Naive thymus-derived CD4-positive, alpha-beta T cell (primary cell): Measurements from ENCODE around the gene CLEC12A. TPM values are rescaled to one million over a fixed set of nuclear protein-coding genes. Genes with fewer than 3 reads are reported as not detected.

Experiments
- ATAC-seq: fragments of 150-1000 bp; cut with Tn5 transposase; 2 replicates; pipeline ENCODE4 v1.10.0; 2021; ENCODE audit warnings: mild to moderate bottlenecking, moderate library complexity
- CTCF ChIA-PET: fragments of 350-600 bp; sonication (Branson Sonifier 250); formaldehyde crosslinking; loops from one replicate; lab custom pipeline; 2021; ENCODE audit warnings: antibody characterized with exemption; lab: Charles Lee
- POLR2A ChIA-PET: fragments of 350-600 bp; sonication (Branson Sonifier 250); formaldehyde crosslinking; loops from one replicate; lab custom pipeline; 2021; ENCODE audit warnings: antibody characterized with exemption, inconsistent platforms; lab: Charles Lee
- DNase-seq, 9 donors: peaks; one replicate each; pipeline versions ENCODE4 v3.0.0 to v3.0.0-alpha.2; 2020 to 2022; ENCODE audit warnings: mixed read lengths in 1 of 9
- H3K27ac ChIP-seq: one replicate; pipeline ENCODE4 v1.7.0; 2013; ENCODE audit warnings: mild to moderate bottlenecking, low read depth, low read length, moderate library complexity
- H3K27me3 ChIP-seq, 2 donors: one replicate each; pipeline ENCODE4 v1.7.0; 2013; ENCODE audit warnings: low read length in 2 of 2, mild to moderate bottlenecking in 2 of 2, moderate library complexity in 2 of 2; ENCODE audit not compliant: control insufficient read depth in 2 of 2, insufficient read depth in 2 of 2
- H3K36me3 ChIP-seq, 3 experiments: 1 replicate in 2 of 3; 2 replicates in 1 of 3; pipeline ENCODE4 v1.7.0; 2013; ENCODE audit warnings: low read length in 3 of 3, mild to moderate bottlenecking in 3 of 3, moderate library complexity in 1 of 3; ENCODE audit not compliant: insufficient read depth in 3 of 3, control insufficient read depth in 2 of 3
- H3K4me1 ChIP-seq, 2 donors: one replicate each; pipeline ENCODE4 v1.7.0; 2013; ENCODE audit warnings: low read length in 2 of 2, mild to moderate bottlenecking in 2 of 2, moderate library complexity in 1 of 2; ENCODE audit not compliant: control insufficient read depth in 2 of 2, insufficient read depth in 2 of 2
- H3K4me3 ChIP-seq: 2 replicates; pipeline ENCODE4 v1.7.0; 2013; ENCODE audit warnings: mild to moderate bottlenecking, low read length
- H3K9me3 ChIP-seq, 3 experiments: 1 replicate in 2 of 3; 2 replicates in 1 of 3; pipeline ENCODE4 v1.7.0; 2013; ENCODE audit warnings: low read length in 3 of 3; ENCODE audit not compliant: control insufficient read depth in 2 of 3
- H3K27ac Mint-ChIP-seq, 9 donors: one replicate each; pipeline ENCODE4 v1.8.0; 2020 to 2022; ENCODE audit warnings: mixed read lengths in 9 of 9, mild to moderate bottlenecking in 8 of 9, moderate library complexity in 5 of 9, inconsistent platforms in 2 of 9
- H3K27me3 Mint-ChIP-seq, 5 donors: one replicate each; pipeline ENCODE4 v1.8.0; 2021 to 2022; ENCODE audit warnings: mixed read lengths in 5 of 5, mild to moderate bottlenecking in 1 of 5
- H3K36me3 Mint-ChIP-seq, 5 donors: one replicate each; pipeline ENCODE4 v1.8.0; 2020 to 2022; ENCODE audit warnings: mixed read lengths in 5 of 5, mild to moderate bottlenecking in 3 of 5, inconsistent platforms in 1 of 5
- H3K4me1 Mint-ChIP-seq, 7 donors: one replicate each; pipeline ENCODE4 v1.8.0; 2020 to 2022; ENCODE audit warnings: mixed read lengths in 7 of 7, mild to moderate bottlenecking in 3 of 7, inconsistent platforms in 1 of 7
- H3K4me3 Mint-ChIP-seq, 10 donors: one replicate each; pipeline ENCODE4 v1.8.0; 2020 to 2022; ENCODE audit warnings: mild to moderate bottlenecking in 10 of 10, mixed read lengths in 10 of 10, moderate library complexity in 6 of 10, inconsistent platforms in 2 of 10
- H3K9me3 Mint-ChIP-seq, 11 donors: one replicate each; pipeline ENCODE4 v1.8.0; 2020 to 2022; ENCODE audit warnings: mixed read lengths in 11 of 11, mild to moderate bottlenecking in 4 of 11, inconsistent platforms in 1 of 11, moderate library complexity in 1 of 11
- intact Hi-C, 2 donors: fragments of 100-400 bp; cut with micrococcal nuclease; formaldehyde crosslinking; loops; one replicate each; pipeline ENCODE4 v1.15.1; 2023
- polyA plus RNA-seq, 2 donors: library from polyadenylated mRNA; unstranded; fragments of 300-500 nt; fragmentation: Illumina TruSeq; gene quantifications; one replicate each; pipeline ENCODE4 v1.2.3, GENCODE V29; 2021
- total RNA-seq, 6 experiments: library from RNA in 5 of 6; stranded (reverse) in 5 of 6; gene quantifications; 1 replicate in 5 of 6; 2 replicates in 1 of 6; pipeline ENCODE4 v1.2.3 and lab custom pipeline; 2021 to 2026

Gene CLEC12A
- total RNA-seq, result 10 to 100 TPM in 1 of 5 experiments, 1 to 10 TPM in 2, not detected in 2; 3.2 to 47.8 (median 4.2) TPM
- polyA plus RNA-seq, result under 1 TPM in 1 of 2 donors, not detected in 1; 0.31 TPM
- total RNA-seq (lab: John Stamatoyannopoulos, UW), result not detected

DNA sequence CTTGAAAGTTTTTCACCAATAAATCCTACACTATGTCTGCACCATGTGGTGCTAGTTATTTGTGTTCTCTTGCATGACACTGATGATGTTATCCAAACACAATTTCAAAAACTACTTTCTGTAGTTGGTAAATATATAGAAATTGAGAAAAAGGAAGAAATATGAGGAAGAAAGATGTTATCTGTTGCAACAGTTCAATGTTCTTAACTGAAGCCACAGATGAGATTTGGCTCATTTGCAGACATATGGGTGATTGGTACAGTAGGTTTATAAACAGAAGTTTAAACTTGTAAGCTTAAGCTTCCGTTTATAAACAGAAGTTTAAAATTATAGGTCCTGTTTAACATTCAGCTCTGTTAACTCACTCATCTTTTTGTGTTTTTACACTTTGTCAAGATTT, at the start of gene CLEC12A:
CLEC12A (plus strand) TSS at position 229 of the 400 bp plus-strand sequence. CDS start 188 bp downstream, outside the sequence.
- intact Hi-C loops, result no loop called here
- Histone ChIP-seq H3K27ac (no peak within 1 kb of the TSS), H3K36me3 (no peaks in the 10 kb centered on the region), H3K4me1 (no peaks in the 10 kb centered on the region), H3K4me3 (no peak within 1 kb of the TSS), H3K27me3 (no peaks in the 10 kb centered on the region), H3K9me3 (no peaks in the 10 kb centered on the region)
- peaks cover 0 to 7% (median 6%) of the 10 kb centered on the region in 5 donors for H3K36me3 Mint-ChIP-seq
- ATAC-seq (peak; percentile 53), DNase-seq (no peak)
- ChIA-PET POLR2A (no interaction called here), CTCF (no interaction called here)
- H3K27ac Mint-ChIP-seq, result peak within 1 kb of the TSS in 1 of 9 donors; percentile 14
- peaks cover 0 to 11% (median 5%) of the 10 kb centered on the region in 11 donors for H3K9me3 Mint-ChIP-seq
- peaks cover 0 to 4% (median 0%) of the 10 kb centered on the region in 7 donors for H3K4me1 Mint-ChIP-seq
- H3K4me3 Mint-ChIP-seq, result no peak within 1 kb of the TSS
- peaks cover 0 to 40% (median 0%) of the 10 kb centered on the region in 5 donors for H3K27me3 Mint-ChIP-seq

DNA sequence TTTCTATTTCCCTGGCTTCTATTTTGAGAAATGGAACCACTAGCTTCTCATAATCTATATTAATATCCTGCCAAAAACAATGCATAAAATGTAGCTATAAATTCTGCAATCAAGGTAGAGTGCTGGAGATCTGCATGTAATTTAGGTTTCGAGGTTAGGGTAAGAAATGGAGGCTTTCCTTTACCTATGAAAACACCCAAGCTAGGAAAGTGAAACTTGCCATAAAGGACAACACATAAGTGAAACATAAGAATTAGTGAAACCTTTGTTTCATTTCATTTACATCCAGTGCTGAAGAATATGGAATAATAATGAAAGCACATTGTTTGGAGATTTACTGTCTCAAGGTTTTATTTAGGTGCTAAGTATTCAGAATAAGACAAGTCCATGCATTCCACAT, 48.8 kb upstream of the CLEC12A start:
- POLR2A ChIA-PET, result interaction anchor here (0.7 to 1.9 kb wide), 4 partner anchors 16 to 122 kb away, joined by 3 to 5 read pairs (median 4); partner anchors contain the start of gene CLEC2B
- peak overlapping the region in 3 of 9 donors; percentile 6 to 68 (median 28) for H3K27ac Mint-ChIP-seq

DNA sequence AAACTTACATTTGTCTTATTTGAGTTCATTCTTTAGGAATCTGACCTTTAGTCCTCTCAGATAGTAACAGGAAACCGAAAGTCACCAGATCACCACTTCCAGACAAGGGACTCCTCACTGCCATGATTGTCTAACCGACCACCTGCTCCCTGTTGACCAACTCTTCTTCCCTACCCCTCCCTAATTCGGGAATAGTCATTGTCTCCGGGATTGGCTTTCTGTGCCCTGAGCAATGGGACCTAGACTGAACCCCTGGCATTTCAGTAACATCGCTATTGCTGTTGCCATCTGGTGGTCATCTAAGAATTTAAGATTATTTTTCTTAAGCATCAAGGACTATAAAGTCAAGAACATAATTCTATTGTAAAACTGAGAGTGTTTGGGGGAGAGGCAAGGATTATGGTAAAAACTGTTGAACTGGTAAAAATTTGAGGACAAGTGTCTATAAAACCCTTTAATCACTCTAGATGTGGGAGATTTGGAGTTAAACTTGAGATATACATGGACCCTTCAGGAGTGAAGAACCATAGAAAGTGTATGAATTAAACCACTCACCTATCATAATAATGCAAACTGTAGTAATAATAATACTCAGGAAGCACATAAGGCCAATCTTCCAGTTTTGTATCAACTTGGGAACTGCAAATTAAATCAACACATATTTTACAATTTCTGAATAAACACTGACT, 45.4 kb upstream of the CLEC12A start:
- Mint-ChIP-seq H3K4me3 (peak overlapping the region; percentile 30 to 85 (median 73)), H3K9me3 (peaks cover 0 to 3% (median 0%) of the 10 kb centered on the region in 11 donors), H3K27ac (peak overlapping the region in 6 of 9 donors; percentile 5 to 93 (median 44)), H3K4me1 (peaks cover 0 to 26% (median 18%) of the 10 kb centered on the region in 7 donors), H3K36me3 (peaks cover 0 to 5% (median 0%) of the 10 kb centered on the region in 5 donors), H3K27me3 (peaks cover 0 to 23% (median 0%) of the 10 kb centered on the region in 5 donors)
- Histone ChIP-seq H3K4me1 (peaks cover 0 to 6% of the 10 kb centered on the region in 2 donors), H3K36me3 (no peaks in the 10 kb centered on the region), H3K27ac (no peak overlapping the region), H3K27me3 (no peaks in the 10 kb centered on the region), H3K4me3 (no peak overlapping the region), H3K9me3 (no peaks in the 10 kb centered on the region)
- CTCF ChIA-PET, result interaction anchor here (0.6 to 5.8 kb wide), 11 partner anchors 25 to 183 kb away, joined by 3 to 57 read pairs (median 3); no protein-coding TSS in a partner anchor
- intact Hi-C loops, result loop anchor here (1.0 to 5.0 kb wide), 9 partner anchors 19 to 294 kb away; partner anchors contain the start of gene CLEC2B (in 2 of the 2)
- POLR2A ChIA-PET, result interaction anchor here (0.5 to 1.3 kb wide), 5 partner anchors 19 to 177 kb away, joined by 3 to 4 read pairs (median 4); no protein-coding TSS in a partner anchor
- ATAC-seq (peak; percentile 73), DNase-seq (peak in 8 of 9 donors; percentile 7 to 64 (median 50))

More for the DNA sequence above, 48.8 kb upstream of the CLEC12A start:
- Histone ChIP-seq H3K9me3 (no peaks in the 10 kb centered on the region), H3K36me3 (no peaks in the 10 kb centered on the region), H3K27ac (no peak overlapping the region), H3K4me3 (no peak overlapping the region), H3K4me1 (peaks cover 0 to 6% of the 10 kb centered on the region in 2 donors), H3K27me3 (no peaks in the 10 kb centered on the region)
- intact Hi-C loops, result no loop called here
- CTCF ChIA-PET, result interaction anchor here (0.9 to 1.4 kb wide), 7 partner anchors 17 to 180 kb away, joined by 3 to 5 read pairs (median 4); no protein-coding TSS in a partner anchor
- Mint-ChIP-seq H3K36me3 (peaks cover 0 to 9% (median 0%) of the 10 kb centered on the region in 5 donors), H3K27me3 (peaks cover 0 to 13% (median 0%) of the 10 kb centered on the region in 5 donors), H3K4me3 (peak overlapping the region in 2 of 10 donors; percentile 3 to 33), H3K9me3 (peaks cover 0 to 10% (median 0%) of the 10 kb centered on the region in 11 donors), H3K4me1 (peaks cover 0 to 21% (median 18%) of the 10 kb centered on the region in 7 donors)
- no peak for DNase-seq
- ATAC-seq, result no peak

DNA sequence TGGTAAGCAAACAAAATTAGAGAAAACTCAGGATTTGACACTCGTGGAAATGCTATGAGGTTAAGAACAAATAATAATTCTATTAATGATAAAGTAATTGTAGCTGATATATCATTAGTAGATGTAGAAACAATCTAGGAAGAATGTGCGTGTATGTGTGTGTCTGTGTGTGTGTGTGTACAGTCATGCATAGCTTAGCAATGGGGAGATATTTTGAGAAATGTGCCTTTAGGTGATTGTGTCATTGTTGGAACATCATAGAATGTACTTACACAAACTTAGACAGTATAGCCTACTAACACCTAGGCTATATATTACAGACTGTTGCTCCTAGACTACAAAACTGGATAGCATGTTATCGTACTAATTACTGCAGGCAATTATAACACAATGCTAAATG, 44.3 kb upstream of the CLEC12A start:
- no peak for ATAC-seq
- Mint-ChIP-seq H3K36me3 (peaks cover 0 to 4% (median 0%) of the 10 kb centered on the region in 5 donors), H3K4me3 (no peak overlapping the region), H3K27me3 (peaks cover 0 to 28% (median 0%) of the 10 kb centered on the region in 5 donors), H3K4me1 (peaks cover 0 to 23% (median 18%) of the 10 kb centered on the region in 7 donors), H3K27ac (no peak overlapping the region), H3K9me3 (peaks cover 0 to 3% (median 0%) of the 10 kb centered on the region in 11 donors)
- H3K4me3 ChIP-seq, result no peak overlapping the region
- H3K9me3 ChIP-seq, result no peaks in the 10 kb centered on the region
- peaks cover 0 to 6% of the 10 kb centered on the region in 2 donors for H3K4me1 ChIP-seq
- H3K27me3 ChIP-seq, result no peaks in the 10 kb centered on the region
- intact Hi-C loops, result loop anchor here (1.0 to 5.0 kb wide), 4 partner anchors 113 to 295 kb away; no protein-coding TSS in a partner anchor
- POLR2A ChIA-PET, result interaction anchor here (0.7 to 1.1 kb wide), 2 partner anchors 112 to 115 kb away, joined by 3 to 5 read pairs; no protein-coding TSS in a partner anchor
- no peak for DNase-seq
- no peaks in the 10 kb centered on the region for H3K36me3 ChIP-seq
- CTCF ChIA-PET, result interaction anchor here (1.0 to 5.8 kb wide), 4 partner anchors 21 to 177 kb away, joined by 3 to 57 read pairs (median 24); no protein-coding TSS in a partner anchor
- no peak overlapping the region for H3K27ac ChIP-seq

DNA sequence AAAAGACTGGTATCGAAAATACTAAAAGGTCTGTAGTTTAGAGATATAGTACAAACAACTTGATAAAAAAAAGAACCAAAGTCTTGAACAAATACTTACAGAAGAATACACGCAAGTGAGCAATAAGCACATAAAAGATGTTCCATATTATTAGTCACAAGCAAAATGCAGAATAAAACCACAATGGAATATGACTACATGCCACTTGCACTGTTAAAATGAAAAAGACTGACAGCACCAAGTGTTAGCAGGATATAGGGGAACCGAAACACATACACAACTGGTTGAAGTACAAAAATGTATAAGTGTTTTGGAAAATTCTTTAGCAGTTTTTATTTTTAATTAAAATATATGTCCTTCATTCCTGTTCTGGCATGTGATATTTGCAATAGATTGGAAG, 42.6 kb upstream of the CLEC12A start:
- Histone ChIP-seq H3K9me3 (no peaks in the 10 kb centered on the region), H3K36me3 (no peaks in the 10 kb centered on the region), H3K4me3 (no peak overlapping the region), H3K27me3 (no peaks in the 10 kb centered on the region), H3K27ac (no peak overlapping the region), H3K4me1 (peaks cover 0 to 3% of the 10 kb centered on the region in 2 donors)
- ATAC-seq (no peak), DNase-seq (no peak)
- Mint-ChIP-seq H3K36me3 (no peaks in the 10 kb centered on the region), H3K4me3 (no peak overlapping the region), H3K27ac (no peak overlapping the region), H3K9me3 (no peaks in the 10 kb centered on the region), H3K4me1 (peaks cover 0 to 11% (median 5%) of the 10 kb centered on the region in 7 donors), H3K27me3 (peaks cover 0 to 36% (median 0%) of the 10 kb centered on the region in 5 donors)
- POLR2A ChIA-PET, result interaction anchor here (1.5 kb wide), 1 partner anchor 120 kb away, joined by 3 read pairs; no protein-coding TSS in a partner anchor
- intact Hi-C loops, result loop anchor here in 1 of 2 donors (5.0 kb wide), 1 partner anchor 296 kb away; no protein-coding TSS in a partner anchor
- CTCF ChIA-PET, result interaction anchor here (0.7 to 5.8 kb wide), 3 partner anchors 114 to 248 kb away, joined by 3 to 57 read pairs (median 43); no protein-coding TSS in a partner anchor

DNA sequence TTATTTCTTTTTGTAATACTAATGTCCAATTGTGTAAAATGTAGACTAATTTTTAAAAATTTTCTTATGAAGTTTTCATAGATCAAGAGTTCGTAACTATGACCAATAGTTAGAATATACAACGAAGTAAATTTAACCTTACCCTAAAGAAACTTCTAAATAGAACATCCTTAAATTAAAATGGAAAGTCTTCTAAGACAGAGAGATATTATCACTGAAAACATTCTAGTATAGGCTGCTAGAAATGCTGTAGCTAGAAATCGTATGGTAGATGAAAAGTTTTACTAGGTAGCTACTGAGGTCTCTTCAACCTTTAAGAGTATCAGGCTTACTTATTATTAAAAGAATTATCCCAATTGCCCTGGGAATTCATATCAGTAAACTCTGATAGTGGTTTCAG, 40.0 kb upstream of the CLEC12A start:
- H3K9me3 Mint-ChIP-seq, result no peaks in the 10 kb centered on the region
- Histone ChIP-seq H3K4me3 (no peak overlapping the region), H3K4me1 (no peaks in the 10 kb centered on the region), H3K27ac (no peak overlapping the region), H3K9me3 (no peaks in the 10 kb centered on the region), H3K36me3 (no peaks in the 10 kb centered on the region), H3K27me3 (no peaks in the 10 kb centered on the region)
- CTCF ChIA-PET, result interaction anchor here (0.7 to 1.5 kb wide), 4 partner anchors 9 to 189 kb away, joined by 3 to 6 read pairs (median 4); no protein-coding TSS in a partner anchor
- no peak for DNase-seq
- no peak overlapping the region for H3K4me3 Mint-ChIP-seq
- intact Hi-C loops, result no loop called here
- H3K27ac Mint-ChIP-seq, result no peak overlapping the region
- H3K27me3 Mint-ChIP-seq, result peaks cover 0 to 41% (median 0%) of the 10 kb centered on the region in 5 donors
- peaks cover 0 to 5% (median 0%) of the 10 kb centered on the region in 7 donors for H3K4me1 Mint-ChIP-seq
- peaks cover 0 to 4% (median 0%) of the 10 kb centered on the region in 5 donors for H3K36me3 Mint-ChIP-seq
- ATAC-seq, result no peak
- POLR2A ChIA-PET, result interaction anchor here (0.9 kb wide), 1 partner anchor 118 kb away, joined by 4 read pairs; no protein-coding TSS in a partner anchor
